Caco-2 (cell line): ENCODE data around the gene FAAP100. TPM values are rescaled to one million over a fixed set of nuclear protein-coding genes. Genes with fewer than 3 reads are reported as not detected.

ENCODE experiments used
- BruUV-seq: library from RNA; stranded (reverse); fragments of 400-500 nt; replicated peaks from 2 replicates; lab custom pipeline; 2021; lab: Mats Ljungman, UMichigan
- CTCF ChIA-PET: fragments of 300-600 bp; sonication (Branson Sonifier 250); formaldehyde crosslinking; loops from one replicate; lab custom pipeline; 2022; ENCODE audit warnings: antibody characterized with exemption; lab: Charles Lee
- POLR2A ChIA-PET: fragments of 300-600 bp; sonication (Branson Sonifier 250); formaldehyde crosslinking; loops from one replicate; lab custom pipeline; 2022; ENCODE audit warnings: antibody characterized with exemption; lab: Charles Lee
- DNase-seq, 2 experiments: peaks; one replicate each; pipeline versions ENCODE4 v3.0.0 to v3.0.0-alpha.2; 2020 to 2022
- H3K27me3 ChIP-seq: replicated peaks from 2 replicates; pipeline ENCODE4 v1.6.0; 2011; ENCODE audit warnings: low read length; ENCODE audit not compliant: control insufficient read depth, insufficient read depth
- H3K36me3 ChIP-seq: 2 replicates; pipeline ENCODE4 v1.5.1; 2011; ENCODE audit warnings: low read length; ENCODE audit not compliant: control insufficient read depth, insufficient read depth
- H3K4me1 ChIP-seq: fragments of 250-450 bp; sonication (Bioruptor Pico); 2 replicates; pipeline ENCODE4 v1.5.1; 2020; ENCODE audit warnings: mild to moderate bottlenecking
- H3K4me3 ChIP-seq: 2 replicates; pipeline ENCODE4 v1.5.1; 2011; ENCODE audit warnings: low read depth, mild to moderate bottlenecking, control low read depth, low read length
- H3K9me3 ChIP-seq: fragments of 250-450 bp; sonication (Bioruptor Pico); 2 replicates; pipeline ENCODE4 v1.5.1; 2020; ENCODE audit warnings: mild to moderate bottlenecking, moderate library complexity
- H3K27ac Mint-ChIP-seq: one replicate; pipeline ENCODE4 v1.8.0; 2022; ENCODE audit warnings: mixed read lengths; ENCODE audit not compliant: unreplicated experiment
- H3K27me3 Mint-ChIP-seq: one replicate; pipeline ENCODE4 v1.8.0; 2022; ENCODE audit warnings: mixed read lengths; ENCODE audit not compliant: insufficient read depth, unreplicated experiment
- H3K36me3 Mint-ChIP-seq: one replicate; pipeline ENCODE4 v1.8.0; 2022; ENCODE audit warnings: mild to moderate bottlenecking, mixed read lengths; ENCODE audit not compliant: insufficient read depth, unreplicated experiment
- H3K4me1 Mint-ChIP-seq: one replicate; pipeline ENCODE4 v1.8.0; 2022; ENCODE audit warnings: low read depth, mixed read lengths; ENCODE audit not compliant: unreplicated experiment
- H3K4me3 Mint-ChIP-seq: one replicate; pipeline ENCODE4 v1.8.0; 2022; ENCODE audit warnings: mild to moderate bottlenecking, moderate library complexity, mixed read lengths; ENCODE audit not compliant: unreplicated experiment
- H3K9me3 Mint-ChIP-seq: one replicate; pipeline ENCODE4 v1.8.0; 2022; ENCODE audit warnings: mixed read lengths; ENCODE audit not compliant: unreplicated experiment
- CTCF ChIP-seq, 2 experiments: fragments of 200-600 bp in 1 of 2; IDR thresholded peaks; 1 replicate in 1 of 2; 2 replicates in 1 of 2; pipeline versions ENCODE4 v1.5.1 to v1.8.0; 2011 to 2022; ENCODE audit warnings: antibody characterized with exemption in 1 of 2, control low read depth in 1 of 2, inconsistent platforms in 1 of 2, low read depth in 1 of 2, low read length in 1 of 2, mild to moderate bottlenecking in 1 of 2, moderate library complexity in 1 of 2; ENCODE audit not compliant: insufficient read depth in 1 of 2, severe bottlenecking in 1 of 2, unreplicated experiment in 1 of 2
- intact Hi-C: fragments of 100-400 bp; cut with micrococcal nuclease; formaldehyde crosslinking; loops from one replicate; pipeline ENCODE4 v1.10.0; 2022; ENCODE audit not compliant: unreplicated experiment
- total RNA-seq: library from RNA; stranded (reverse); gene quantifications from 2 replicates; pipeline ENCODE4 v1.2.3, GENCODE V29; 2022

The FAAP100 gene
- total RNA-seq, 1 experiment from 2014 or later: 38.5 TPM

GRCh38 chr17:81526662-81527571, 25.2 kb downstream of the FAAP100 start:
- CTCF ChIA-PET: interaction anchor here (0.6 kb wide), 1 partner anchor 129 kb away, joined by 3 read pairs; no protein-coding TSS in a partner anchor
- no peaks in the 10 kb centered on the region for H3K27me3 ChIP-seq
- H3K9me3 ChIP-seq: no peaks in the 10 kb centered on the region
- POLR2A ChIA-PET: no interaction called here
- no TSS peak for BruUV-seq
- H3K4me3 ChIP-seq: no peak overlapping the region
- Mint-ChIP-seq H3K9me3 (no peaks in the 10 kb centered on the region), H3K27me3 (no peaks in the 10 kb centered on the region), H3K36me3 (peaks cover 35% of the 10 kb centered on the region), H3K27ac (peak overlapping the region; percentile 43), H3K4me1 (no peaks in the 10 kb centered on the region), H3K4me3 (no peak overlapping the region)
- H3K4me1 ChIP-seq: peaks cover 11% of the 10 kb centered on the region
- intact Hi-C loops: no loop called here
- DNase-seq: no peak
- H3K36me3 ChIP-seq: no peaks in the 10 kb centered on the region
- TF ChIP-seq CTCF (IDR thresholded peaks at IDR 0.05; ENCODE audit: insufficient read depth in 1 of 2, low read depth in 1 of 2, low read length in 1 of 2, severe bottlenecking in 1 of 2, unreplicated experiment in 1 of 2): no peak

GRCh38 chr17:81524865-81525159, 27.3 kb downstream of the FAAP100 start:
- Histone ChIP-seq H3K4me1 (peaks cover 20% of the 10 kb centered on the region), H3K4me3 (no peak overlapping the region), H3K36me3 (no peaks in the 10 kb centered on the region), H3K27me3 (no peaks in the 10 kb centered on the region), H3K9me3 (no peaks in the 10 kb centered on the region)
- Mint-ChIP-seq H3K36me3 (peaks cover 35% of the 10 kb centered on the region), H3K9me3 (no peaks in the 10 kb centered on the region), H3K4me1 (peaks cover 7% of the 10 kb centered on the region), H3K27me3 (no peaks in the 10 kb centered on the region), H3K4me3 (no peak overlapping the region), H3K27ac (peak overlapping the region; percentile 11)
- ChIA-PET CTCF (no interaction called here), POLR2A (no interaction called here)
- no peak for DNase-seq
- no peak for TF ChIP-seq CTCF (IDR thresholded peaks at IDR 0.05; ENCODE audit: insufficient read depth in 1 of 2, low read depth in 1 of 2, low read length in 1 of 2, severe bottlenecking in 1 of 2, unreplicated experiment in 1 of 2)
- no TSS peak for BruUV-seq
- intact Hi-C loops: no loop called here

GRCh38 chr17:81524039-81524864, 27.9 kb downstream of the FAAP100 start:
- peak overlapping the region; percentile 11 for H3K27ac Mint-ChIP-seq
- no TSS peak for BruUV-seq
- H3K9me3 Mint-ChIP-seq: no peaks in the 10 kb centered on the region
- no peak overlapping the region for H3K4me3 ChIP-seq
- TF ChIP-seq CTCF (IDR thresholded peaks at IDR 0.05; ENCODE audit: insufficient read depth in 1 of 2, low read depth in 1 of 2, low read length in 1 of 2, severe bottlenecking in 1 of 2, unreplicated experiment in 1 of 2): no peak
- peaks cover 7% of the 10 kb centered on the region for H3K4me1 Mint-ChIP-seq
- H3K4me1 ChIP-seq: peaks cover 21% of the 10 kb centered on the region
- no peaks in the 10 kb centered on the region for H3K36me3 ChIP-seq
- DNase-seq: no peak
- no peaks in the 10 kb centered on the region for H3K27me3 Mint-ChIP-seq
- H3K36me3 Mint-ChIP-seq: peaks cover 38% of the 10 kb centered on the region
- no peak overlapping the region for H3K4me3 Mint-ChIP-seq
- intact Hi-C loops: no loop called here
- H3K27me3 ChIP-seq: no peaks in the 10 kb centered on the region
- POLR2A ChIA-PET: no interaction called here
- CTCF ChIA-PET: no interaction called here
- no peaks in the 10 kb centered on the region for H3K9me3 ChIP-seq
